ENCODE data around the gene HLF.

HLF gene

DNA sequence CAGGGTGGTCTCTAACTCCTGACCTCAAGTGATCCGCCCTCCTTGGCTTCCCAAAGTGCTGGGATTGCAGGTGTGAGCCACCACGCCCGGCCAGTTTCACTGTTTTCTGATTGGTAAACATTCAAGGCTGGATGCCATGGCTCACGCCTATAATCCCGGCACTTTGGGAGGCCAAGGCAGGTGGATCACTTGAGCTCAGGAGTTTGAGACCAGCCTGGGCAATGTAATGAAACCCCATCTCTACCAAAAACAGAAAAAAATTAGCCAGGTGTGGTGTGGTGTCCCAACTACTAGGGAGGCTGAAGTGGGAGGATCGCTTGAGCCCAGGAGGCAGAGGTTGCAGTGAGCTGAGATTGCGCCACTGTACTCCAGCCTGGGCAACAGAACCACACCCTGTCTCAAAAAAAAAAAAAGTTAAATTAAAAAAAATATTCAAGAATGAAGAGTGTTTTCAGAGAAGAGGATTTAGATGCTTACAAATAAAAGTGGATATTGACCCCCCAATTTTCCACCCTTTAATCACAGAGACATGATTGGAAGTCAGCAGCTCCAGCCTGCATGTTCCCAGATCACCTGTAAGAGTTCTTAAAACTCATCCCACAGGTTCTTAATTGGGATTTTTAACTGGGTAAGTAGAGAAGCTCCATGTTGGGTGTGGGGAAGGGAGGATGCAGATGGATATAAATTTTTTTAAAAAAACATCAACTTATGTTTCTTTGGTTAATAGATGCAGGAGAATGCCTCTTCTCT, 23.8 kb downstream of the HLF start:
- no peak overlapping the region for H3K27ac ChIP-seq
- TF ChIP-seq CTCF (IDR thresholded peaks at IDR 0.05; ENCODE audit: low read depth, low read length) = no peak
- DNase-seq = no peak
- H3K27me3 ChIP-seq (ENCODE audit: insufficient read depth, low read depth, severe bottlenecking) = no peaks in the 10 kb centered on the region
- no peaks in the 10 kb centered on the region for H3K9me3 ChIP-seq (ENCODE audit: severe bottlenecking)
- no peaks in the 10 kb centered on the region for H3K36me3 ChIP-seq
- H3K4me3 ChIP-seq (ENCODE audit: low read depth, low read length) = no peak overlapping the region

DNA sequence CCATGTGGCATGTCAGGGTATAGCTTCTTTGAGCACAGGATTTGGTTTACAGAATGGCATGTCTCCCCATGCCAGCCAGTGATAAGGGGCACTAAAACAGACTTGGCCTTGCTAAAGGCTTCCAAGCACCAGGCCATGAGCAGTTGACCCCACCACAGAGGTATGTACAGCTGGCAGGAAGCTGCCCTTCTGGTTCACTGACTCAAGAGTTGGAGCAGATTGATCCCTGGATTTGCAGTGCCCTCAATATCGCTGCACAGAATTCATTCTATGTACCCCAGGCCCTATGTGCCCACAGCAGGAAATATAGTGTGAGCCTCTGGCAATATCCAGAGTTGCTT, 24.3 kb downstream of the HLF start:
- no peak for DNase-seq
- no peak for TF ChIP-seq CTCF (IDR thresholded peaks at IDR 0.05; ENCODE audit: low read depth, low read length)
- no peak overlapping the region for H3K27ac ChIP-seq
- H3K36me3 ChIP-seq = no peaks in the 10 kb centered on the region
- H3K4me3 ChIP-seq (ENCODE audit: low read depth, low read length) = no peak overlapping the region
- no peaks in the 10 kb centered on the region for H3K27me3 ChIP-seq (ENCODE audit: insufficient read depth, low read depth, severe bottlenecking)
- H3K9me3 ChIP-seq (ENCODE audit: severe bottlenecking) = no peaks in the 10 kb centered on the region

DNA sequence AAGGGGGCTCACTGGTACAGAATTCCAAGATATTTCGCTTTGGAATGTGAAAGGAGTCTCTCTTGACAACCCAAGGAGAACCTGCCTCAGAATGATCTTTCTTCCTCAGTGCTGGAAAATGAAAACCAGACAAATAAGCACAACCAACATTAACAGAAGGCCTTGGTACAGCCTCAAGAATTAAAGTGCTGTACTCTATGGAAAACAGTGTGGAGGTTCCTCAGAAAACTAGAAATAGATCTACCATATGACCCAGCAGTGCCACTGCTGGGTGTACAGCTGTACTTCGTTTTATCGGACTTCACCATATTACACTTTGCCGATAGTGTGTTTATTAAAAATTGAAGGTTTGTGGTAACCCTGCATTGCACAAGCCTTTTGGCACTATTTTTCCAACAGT, 25.2 kb downstream of the HLF start:
- no peaks in the 10 kb centered on the region for H3K9me3 ChIP-seq (ENCODE audit: severe bottlenecking)
- no peaks in the 10 kb centered on the region for H3K36me3 ChIP-seq
- no peak overlapping the region for H3K27ac ChIP-seq
- no peak for TF ChIP-seq CTCF (IDR thresholded peaks at IDR 0.05; ENCODE audit: low read depth, low read length)
- no peak for DNase-seq
- H3K4me3 ChIP-seq (ENCODE audit: low read depth, low read length) = no peak overlapping the region
- no peaks in the 10 kb centered on the region for H3K27me3 ChIP-seq (ENCODE audit: insufficient read depth, low read depth, severe bottlenecking)

DNA sequence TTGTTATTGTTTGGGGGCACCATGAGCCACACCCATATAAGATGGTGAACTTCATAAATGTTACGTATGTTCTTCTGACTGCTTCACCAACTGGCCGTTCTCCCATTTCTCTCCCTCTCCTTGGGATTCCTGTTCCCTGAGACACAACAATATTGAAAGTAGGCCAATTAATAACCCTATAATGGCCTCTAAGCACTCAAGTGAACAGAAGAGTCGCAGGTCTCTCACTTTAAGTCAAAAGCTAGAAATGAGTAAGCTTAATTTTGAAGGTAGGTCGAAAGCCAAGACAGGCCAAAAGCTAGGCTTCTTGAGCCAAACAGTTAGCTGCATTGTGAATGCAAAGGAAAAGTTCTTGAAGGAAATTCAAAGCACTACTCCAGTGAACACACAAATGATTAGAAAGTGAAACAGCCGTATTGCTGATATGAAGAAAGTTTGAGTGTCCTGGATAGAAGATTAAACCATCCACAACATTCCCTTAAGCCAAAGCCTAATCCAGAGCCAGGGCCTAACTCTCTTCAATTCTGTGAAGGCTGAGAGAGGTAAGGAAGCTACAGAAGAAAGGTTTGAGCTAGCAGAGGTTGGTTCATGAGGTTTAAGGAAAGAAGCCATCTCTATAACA, 25.8 kb downstream of the HLF start:
- Histone ChIP-seq H3K36me3 (no peaks in the 10 kb centered on the region), H3K4me3 (ENCODE audit: low read depth, low read length) (no peak overlapping the region), H3K9me3 (ENCODE audit: severe bottlenecking) (no peaks in the 10 kb centered on the region), H3K27me3 (ENCODE audit: insufficient read depth, low read depth, severe bottlenecking) (no peaks in the 10 kb centered on the region), H3K27ac (no peak overlapping the region)
- DNase-seq = no peak
- no peak for TF ChIP-seq CTCF (IDR thresholded peaks at IDR 0.05; ENCODE audit: low read depth, low read length)

DNA sequence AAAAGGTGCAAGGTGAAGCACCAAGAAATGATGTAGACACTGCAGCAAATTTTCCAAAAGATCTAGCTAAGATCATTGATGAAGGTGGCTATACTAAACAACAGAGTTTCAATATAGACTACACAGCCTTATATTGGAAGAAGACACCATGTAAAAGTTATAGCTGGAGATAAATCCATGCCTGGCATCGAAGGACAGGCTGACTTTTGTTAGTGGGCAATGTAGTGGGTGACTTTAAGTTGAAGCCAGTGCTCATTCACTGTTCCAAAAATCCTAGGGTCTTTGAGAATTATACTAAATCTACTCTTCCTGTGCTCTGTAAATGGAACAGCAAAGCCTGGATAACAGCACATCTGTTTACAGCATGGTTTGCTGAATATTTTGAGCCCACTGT, 26.4 kb downstream of the HLF start:
- no peak for DNase-seq
- Histone ChIP-seq H3K27ac (no peak overlapping the region), H3K27me3 (ENCODE audit: insufficient read depth, low read depth, severe bottlenecking) (no peaks in the 10 kb centered on the region), H3K9me3 (ENCODE audit: severe bottlenecking) (no peaks in the 10 kb centered on the region), H3K4me3 (ENCODE audit: low read depth, low read length) (no peak overlapping the region), H3K36me3 (no peaks in the 10 kb centered on the region)
- no peak for TF ChIP-seq CTCF (IDR thresholded peaks at IDR 0.05; ENCODE audit: low read depth, low read length)

- Histone ChIP-seq H3K4me3 (ENCODE audit: low read depth, low read length) (no peak overlapping the region), H3K36me3 (no peaks in the 10 kb centered on the region), H3K9me3 (ENCODE audit: severe bottlenecking) (no peaks in the 10 kb centered on the region), H3K27ac (no peak overlapping the region), H3K27me3 (ENCODE audit: insufficient read depth, low read depth, severe bottlenecking) (no peaks in the 10 kb centered on the region)
- no peak for TF ChIP-seq CTCF (IDR thresholded peaks at IDR 0.05; ENCODE audit: low read depth, low read length)
- DNase-seq = no peak
Observed at GRCh38 chr17:55292094-55292493, 27.3 kb downstream of the HLF start.
